ENCODE data around the gene EBF4. TPM values are rescaled to one million over a fixed set of nuclear protein-coding genes. Genes with fewer than 3 reads are reported as not detected.

EBF4 gene
- total RNA-seq, 1 donor from 2014 or later, result 24.6 TPM

- Mint-ChIP-seq H3K4me3 (peak overlapping the region; percentile 96), H3K27me3 (ENCODE audit: low read depth) (peaks cover 11% of the 10 kb centered on the region), H3K9me3 (no peaks in the 10 kb centered on the region), H3K36me3 (ENCODE audit: low read depth) (peaks cover 5% of the 10 kb centered on the region), H3K27ac (ENCODE audit: unreplicated experiment) (peak overlapping the region; percentile 84), H3K4me1 (peaks cover 35% of the 10 kb centered on the region)
- no peak for TF ChIP-seq CTCF (conservative IDR thresholded peaks at IDR 0.05)
- DNase-seq (ENCODE audit: low read depth, low spot score), result no peak
Observed at GRCh38 chr20:2801286-2801728, 108.7 kb downstream of the EBF4 start.

GRCh38 chr20:2804041-2804828 lies 111.7 kb downstream of the EBF4 start:
- Mint-ChIP-seq H3K4me1 (peaks cover 35% of the 10 kb centered on the region), H3K9me3 (peaks cover 5% of the 10 kb centered on the region), H3K27me3 (ENCODE audit: low read depth) (peaks cover 16% of the 10 kb centered on the region), H3K4me3 (no peak overlapping the region), H3K27ac (ENCODE audit: unreplicated experiment) (peak overlapping the region; percentile 16), H3K36me3 (ENCODE audit: low read depth) (peaks cover 3% of the 10 kb centered on the region)
- no peak for DNase-seq (ENCODE audit: low read depth, low spot score)
- no peak for TF ChIP-seq CTCF (conservative IDR thresholded peaks at IDR 0.05)

- no peak for DNase-seq (ENCODE audit: low read depth, low spot score)
- Mint-ChIP-seq H3K4me1 (peaks cover 27% of the 10 kb centered on the region), H3K36me3 (ENCODE audit: low read depth) (peaks cover 3% of the 10 kb centered on the region), H3K4me3 (no peak overlapping the region), H3K9me3 (peaks cover 5% of the 10 kb centered on the region), H3K27ac (ENCODE audit: unreplicated experiment) (no peak overlapping the region), H3K27me3 (ENCODE audit: low read depth) (peaks cover 16% of the 10 kb centered on the region)
- no peak for TF ChIP-seq CTCF (conservative IDR thresholded peaks at IDR 0.05)
Observed at GRCh38 chr20:2804852-2805688, 112.5 kb downstream of the EBF4 start.

GRCh38 chr20:2805689-2806350 lies 113.2 kb downstream of the EBF4 start:
- DNase-seq (ENCODE audit: low read depth, low spot score), result no peak
- Mint-ChIP-seq H3K4me1 (peaks cover 23% of the 10 kb centered on the region), H3K27ac (ENCODE audit: unreplicated experiment) (no peak overlapping the region), H3K36me3 (ENCODE audit: low read depth) (peaks cover 3% of the 10 kb centered on the region), H3K9me3 (peaks cover 5% of the 10 kb centered on the region), H3K4me3 (peak overlapping the region; percentile 18), H3K27me3 (ENCODE audit: low read depth) (peaks cover 16% of the 10 kb centered on the region)
- no peak for TF ChIP-seq CTCF (conservative IDR thresholded peaks at IDR 0.05)

- peaks cover 8% of the 10 kb centered on the region for H3K9me3 Mint-ChIP-seq
- no peak for DNase-seq (ENCODE audit: low read depth, low spot score)
- H3K27ac Mint-ChIP-seq (ENCODE audit: unreplicated experiment), result no peak overlapping the region
- H3K36me3 Mint-ChIP-seq (ENCODE audit: low read depth), result peaks cover 3% of the 10 kb centered on the region
- H3K27me3 Mint-ChIP-seq (ENCODE audit: low read depth), result peaks cover 20% of the 10 kb centered on the region
- peaks cover 18% of the 10 kb centered on the region for H3K4me1 Mint-ChIP-seq
- TF ChIP-seq CTCF (conservative IDR thresholded peaks at IDR 0.05), result no peak
- peak overlapping the region; percentile 18 for H3K4me3 Mint-ChIP-seq
Observed at GRCh38 chr20:2806351-2806701, 113.7 kb downstream of the EBF4 start.
